Muscle layer of duodenum (tissue), 2 donors: ENCODE data around the gene IDUA.

Source experiments
- H3K27ac ChIP-seq: one replicate; pipeline ENCODE4 v1.7.0; 2013; ENCODE audit warnings: mild to moderate bottlenecking, low read length
- H3K27me3 ChIP-seq: one replicate; pipeline ENCODE4 v1.7.0; 2013; ENCODE audit warnings: low read depth, mild to moderate bottlenecking, control low read depth, low read length
- H3K36me3 ChIP-seq, 2 donors: one replicate each; pipeline ENCODE4 v1.7.0; 2013; ENCODE audit warnings: low read length in 2 of 2, control low read depth in 1 of 2, mild to moderate bottlenecking in 1 of 2; ENCODE audit not compliant: insufficient read depth in 2 of 2, control insufficient read depth in 1 of 2
- H3K4me1 ChIP-seq, 2 donors: one replicate each; pipeline ENCODE4 v1.7.0; 2013; ENCODE audit warnings: low read length in 2 of 2, mild to moderate bottlenecking in 2 of 2, control low read depth in 1 of 2, moderate library complexity in 1 of 2; ENCODE audit not compliant: insufficient read depth in 2 of 2, control insufficient read depth in 1 of 2
- H3K4me3 ChIP-seq, 2 donors: one replicate each; pipeline ENCODE4 v1.7.0; 2013; ENCODE audit warnings: low read length in 2 of 2, low read depth in 1 of 2, mild to moderate bottlenecking in 1 of 2
- H3K9me3 ChIP-seq, 2 donors: one replicate each; pipeline ENCODE4 v1.7.0; 2013; ENCODE audit warnings: low read length in 2 of 2, control low read depth in 1 of 2, mild to moderate bottlenecking in 1 of 2; ENCODE audit not compliant: control insufficient read depth in 1 of 2
- donor health status: healthy.

IDUA gene

GRCh38 chr4:1021386-1022050 is 34.7 kb downstream of the IDUA start:
- H3K36me3 ChIP-seq, result peaks cover 0 to 8% of the 10 kb centered on the region in 2 donors
- no peak overlapping the region for H3K4me3 ChIP-seq
- H3K9me3 ChIP-seq, result no peaks in the 10 kb centered on the region
- H3K27ac ChIP-seq, result no peak overlapping the region
- H3K27me3 ChIP-seq, result no peaks in the 10 kb centered on the region
- H3K4me1 ChIP-seq, result no peaks in the 10 kb centered on the region

GRCh38 chr4:1022051-1022738 is 35.4 kb downstream of the IDUA start:
- Histone ChIP-seq H3K4me3 (no peak overlapping the region), H3K27me3 (no peaks in the 10 kb centered on the region), H3K27ac (no peak overlapping the region), H3K36me3 (peaks cover 0 to 8% of the 10 kb centered on the region in 2 donors), H3K9me3 (no peaks in the 10 kb centered on the region), H3K4me1 (no peaks in the 10 kb centered on the region)

GRCh38 chr4:1022739-1023066 is 35.9 kb downstream of the IDUA start:
- peaks cover 0 to 8% of the 10 kb centered on the region in 2 donors for H3K36me3 ChIP-seq
- H3K4me1 ChIP-seq, result no peaks in the 10 kb centered on the region
- no peak overlapping the region for H3K4me3 ChIP-seq
- H3K27ac ChIP-seq, result no peak overlapping the region
- H3K27me3 ChIP-seq, result no peaks in the 10 kb centered on the region
- no peaks in the 10 kb centered on the region for H3K9me3 ChIP-seq

GRCh38 chr4:1023075-1023640 is 36.3 kb downstream of the IDUA start:
- Histone ChIP-seq H3K4me3 (no peak overlapping the region), H3K27ac (no peak overlapping the region), H3K4me1 (no peaks in the 10 kb centered on the region), H3K36me3 (peaks cover 0 to 8% of the 10 kb centered on the region in 2 donors), H3K27me3 (no peaks in the 10 kb centered on the region), H3K9me3 (no peaks in the 10 kb centered on the region)

GRCh38 chr4:1023895-1024740 is 37.3 kb downstream of the IDUA start:
- peaks cover 0 to 8% of the 10 kb centered on the region in 2 donors for H3K36me3 ChIP-seq
- H3K4me1 ChIP-seq, result no peaks in the 10 kb centered on the region
- H3K27me3 ChIP-seq, result no peaks in the 10 kb centered on the region
- H3K4me3 ChIP-seq, result no peak overlapping the region
- H3K9me3 ChIP-seq, result no peaks in the 10 kb centered on the region
- no peak overlapping the region for H3K27ac ChIP-seq

GRCh38 chr4:1024882-1025545 is 38.2 kb downstream of the IDUA start:
- Histone ChIP-seq H3K4me3 (no peak overlapping the region), H3K9me3 (no peaks in the 10 kb centered on the region), H3K36me3 (peaks cover 0 to 8% of the 10 kb centered on the region in 2 donors), H3K27me3 (no peaks in the 10 kb centered on the region), H3K4me1 (no peaks in the 10 kb centered on the region), H3K27ac (no peak overlapping the region)

- Histone ChIP-seq H3K4me1 (no peaks in the 10 kb centered on the region), H3K36me3 (peaks cover 0 to 8% of the 10 kb centered on the region in 2 donors), H3K9me3 (no peaks in the 10 kb centered on the region), H3K27ac (no peak overlapping the region), H3K4me3 (no peak overlapping the region), H3K27me3 (no peaks in the 10 kb centered on the region)
These were observed 39.3 kb downstream of the IDUA start for GRCh38 chr4:1026115-1026514.

GRCh38 chr4:1027219-1027914 is 40.5 kb downstream of the IDUA start:
- no peak overlapping the region for H3K27ac ChIP-seq

GRCh38 chr4:1027915-1028238 is 41.0 kb downstream of the IDUA start:
- Histone ChIP-seq H3K4me3 (no peak overlapping the region), H3K36me3 (peaks cover 0 to 8% of the 10 kb centered on the region in 2 donors), H3K9me3 (no peaks in the 10 kb centered on the region), H3K27me3 (no peaks in the 10 kb centered on the region), H3K27ac (no peak overlapping the region), H3K4me1 (no peaks in the 10 kb centered on the region)

More at GRCh38 chr4:1027219-1027914, 40.5 kb downstream of the IDUA start:
- Histone ChIP-seq H3K36me3 (peaks cover 0 to 8% of the 10 kb centered on the region in 2 donors), H3K9me3 (no peaks in the 10 kb centered on the region), H3K4me3 (no peak overlapping the region), H3K27me3 (no peaks in the 10 kb centered on the region), H3K4me1 (no peaks in the 10 kb centered on the region)

- H3K4me3 ChIP-seq, result no peak overlapping the region
- peaks cover 0 to 2% of the 10 kb centered on the region in 2 donors for H3K4me1 ChIP-seq
- H3K27me3 ChIP-seq, result no peaks in the 10 kb centered on the region
- H3K27ac ChIP-seq, result no peak overlapping the region
- no peaks in the 10 kb centered on the region for H3K9me3 ChIP-seq
- H3K36me3 ChIP-seq, result peaks cover 0 to 8% of the 10 kb centered on the region in 2 donors
These were observed 41.9 kb downstream of the IDUA start for GRCh38 chr4:1028574-1029220.
